ENCODE measurements around the gene FAM117A. TPM values are rescaled to one million over a fixed set of nuclear protein-coding genes. Genes with fewer than 3 reads are reported as not detected.
A peak's percentile ranks its signal among the peaks of the same experiment; 100 is the strongest.

The FAM117A gene
- total RNA-seq, 2 experiments from 2014 or later: 16.2 to 16.4 TPM

GRCh38 chr17:49755663-49756283 is 8.2 kb downstream of the FAM117A start:
- Mint-ChIP-seq H3K4me1 (peaks cover 74% of the 10 kb centered on the region), H3K4me3 (no peak overlapping the region), H3K9me3 (no peaks in the 10 kb centered on the region), H3K36me3 (peaks cover 16% of the 10 kb centered on the region), H3K27ac (peak overlapping the region; percentile 75), H3K27me3 (no peaks in the 10 kb centered on the region)
- DNase-seq: no peak

- H3K9me3 Mint-ChIP-seq: no peaks in the 10 kb centered on the region
- H3K27ac Mint-ChIP-seq: no peak overlapping the region
- no peaks in the 10 kb centered on the region for H3K27me3 Mint-ChIP-seq
- DNase-seq: no peak
- H3K4me1 Mint-ChIP-seq: peaks cover 71% of the 10 kb centered on the region
- H3K4me3 Mint-ChIP-seq: no peak overlapping the region
- H3K36me3 Mint-ChIP-seq: peaks cover 25% of the 10 kb centered on the region
Observed at GRCh38 chr17:49753959-49754391, 10.0 kb downstream of the FAM117A start.

- peaks cover 75% of the 10 kb centered on the region for H3K4me1 Mint-ChIP-seq
- H3K27ac Mint-ChIP-seq: peak overlapping the region; percentile 75
- H3K36me3 Mint-ChIP-seq: peaks cover 26% of the 10 kb centered on the region
- no peaks in the 10 kb centered on the region for H3K27me3 Mint-ChIP-seq
- H3K9me3 Mint-ChIP-seq: no peaks in the 10 kb centered on the region
- no peak for DNase-seq
- H3K4me3 Mint-ChIP-seq: no peak overlapping the region
Observed at GRCh38 chr17:49752508-49752907, 11.4 kb downstream of the FAM117A start.

GRCh38 chr17:49749730-49750129 is 14.2 kb downstream of the FAM117A start:
- Mint-ChIP-seq H3K4me1 (peaks cover 77% of the 10 kb centered on the region), H3K27ac (peak overlapping the region; percentile 97), H3K9me3 (no peaks in the 10 kb centered on the region), H3K36me3 (peaks cover 27% of the 10 kb centered on the region), H3K4me3 (no peak overlapping the region), H3K27me3 (no peaks in the 10 kb centered on the region)
- no peak for DNase-seq

- peaks cover 74% of the 10 kb centered on the region for H3K4me1 Mint-ChIP-seq
- H3K4me3 Mint-ChIP-seq: peak overlapping the region; percentile 55
- no peaks in the 10 kb centered on the region for H3K27me3 Mint-ChIP-seq
- peak; percentile 66 for DNase-seq
- no peaks in the 10 kb centered on the region for H3K9me3 Mint-ChIP-seq
- H3K27ac Mint-ChIP-seq: peak overlapping the region; percentile 97
- H3K36me3 Mint-ChIP-seq: peaks cover 27% of the 10 kb centered on the region
Observed at GRCh38 chr17:49748791-49749190, 15.1 kb downstream of the FAM117A start.

- Mint-ChIP-seq H3K27me3 (no peaks in the 10 kb centered on the region), H3K36me3 (peaks cover 27% of the 10 kb centered on the region), H3K4me3 (peak overlapping the region; percentile 55), H3K4me1 (peaks cover 68% of the 10 kb centered on the region), H3K9me3 (no peaks in the 10 kb centered on the region), H3K27ac (peak overlapping the region; percentile 97)
- DNase-seq: no peak
Observed at GRCh38 chr17:49748223-49748622, 15.7 kb downstream of the FAM117A start.

- Mint-ChIP-seq H3K9me3 (no peaks in the 10 kb centered on the region), H3K27ac (peak overlapping the region; percentile 97), H3K27me3 (no peaks in the 10 kb centered on the region), H3K4me3 (no peak overlapping the region), H3K36me3 (peaks cover 29% of the 10 kb centered on the region), H3K4me1 (peaks cover 68% of the 10 kb centered on the region)
- DNase-seq: no peak
Observed at GRCh38 chr17:49747632-49748031, 16.3 kb downstream of the FAM117A start.

- no peaks in the 10 kb centered on the region for H3K27me3 Mint-ChIP-seq
- peaks cover 29% of the 10 kb centered on the region for H3K36me3 Mint-ChIP-seq
- peak overlapping the region; percentile 97 for H3K27ac Mint-ChIP-seq
- peaks cover 69% of the 10 kb centered on the region for H3K4me1 Mint-ChIP-seq
- DNase-seq: no peak
- H3K9me3 Mint-ChIP-seq: no peaks in the 10 kb centered on the region
- H3K4me3 Mint-ChIP-seq: peak overlapping the region; percentile 61
Observed at GRCh38 chr17:49746791-49747490, 17.0 kb downstream of the FAM117A start.

GRCh38 chr17:49745175-49746139 is 18.5 kb downstream of the FAM117A start:
- Mint-ChIP-seq H3K4me3 (peak overlapping the region; percentile 61), H3K36me3 (peaks cover 28% of the 10 kb centered on the region), H3K9me3 (no peaks in the 10 kb centered on the region), H3K27ac (peak overlapping the region; percentile 97), H3K27me3 (no peaks in the 10 kb centered on the region), H3K4me1 (peaks cover 84% of the 10 kb centered on the region)
- no peak for DNase-seq

GRCh38 chr17:49742166-49742638 is 21.7 kb downstream of the FAM117A start:
- Mint-ChIP-seq H3K27ac (peak overlapping the region; percentile 95), H3K9me3 (no peaks in the 10 kb centered on the region), H3K27me3 (no peaks in the 10 kb centered on the region), H3K4me3 (peak overlapping the region; percentile 67), H3K36me3 (peaks cover 17% of the 10 kb centered on the region), H3K4me1 (peaks cover 84% of the 10 kb centered on the region)
- no peak for DNase-seq

- Mint-ChIP-seq H3K36me3 (peaks cover 19% of the 10 kb centered on the region), H3K27ac (peak overlapping the region; percentile 95), H3K9me3 (no peaks in the 10 kb centered on the region)
Observed at GRCh38 chr17:49741692-49742076, 22.2 kb downstream of the FAM117A start.

GRCh38 chr17:49741009-49741691 is 22.8 kb downstream of the FAM117A start:
- peaks cover 82% of the 10 kb centered on the region for H3K4me1 Mint-ChIP-seq

More at GRCh38 chr17:49741692-49742076, 22.2 kb downstream of the FAM117A start:
- H3K4me3 Mint-ChIP-seq: peak overlapping the region; percentile 67
- H3K4me1 Mint-ChIP-seq: peaks cover 84% of the 10 kb centered on the region
- no peaks in the 10 kb centered on the region for H3K27me3 Mint-ChIP-seq
- no peak for DNase-seq

GRCh38 chr17:49739641-49740271 is 24.2 kb downstream of the FAM117A start:
- Mint-ChIP-seq H3K27me3 (no peaks in the 10 kb centered on the region), H3K4me3 (peak overlapping the region; percentile 72), H3K36me3 (peaks cover 13% of the 10 kb centered on the region), H3K27ac (peak overlapping the region; percentile 95), H3K4me1 (peaks cover 70% of the 10 kb centered on the region), H3K9me3 (no peaks in the 10 kb centered on the region)
- DNase-seq: peak; percentile 85

More at GRCh38 chr17:49741009-49741691, 22.8 kb downstream of the FAM117A start:
- DNase-seq: no peak
- Mint-ChIP-seq H3K9me3 (no peaks in the 10 kb centered on the region), H3K27me3 (no peaks in the 10 kb centered on the region), H3K36me3 (peaks cover 23% of the 10 kb centered on the region), H3K27ac (peak overlapping the region; percentile 95), H3K4me3 (peak overlapping the region; percentile 72)

Data from activated naive CD8-positive, alpha-beta T cell treated with anti-CD3 and anti-CD28 coated beads for 36 hours (primary cell).